Gastrocnemius medialis (tissue), 4 donors: ENCODE results near the gene PTPRN2. TPM values are rescaled to one million over a fixed set of nuclear protein-coding genes. Genes with fewer than 3 reads are reported as not detected.

Experiments used
- ATAC-seq, 2 donors: fragments of 150-250 bp; one replicate each; pipeline ENCODE4 v1.9.1; 2016
- DNase-seq, 2 donors: peaks; one replicate each; pipeline ENCODE4 v3.0.0-alpha.2; 2019
- H3K27ac ChIP-seq, 4 donors: fragments of 200-600 bp; sonication (generic); 1 replicate in 1 of 4; 2 replicates in 3 of 4; pipeline ENCODE4 v1.5.1; 2016 to 2018; ENCODE audit warnings: mild to moderate bottlenecking in 2 of 4, moderate library complexity in 1 of 4
- H3K27me3 ChIP-seq, 3 donors: fragments of 200-600 bp; sonication (generic) in 2 of 3; 1 replicate in 1 of 3; 2 replicates in 2 of 3; pipeline versions ENCODE4 v1.5.1 to v1.6.0; 2016 to 2019; ENCODE audit warnings: mild to moderate bottlenecking in 1 of 3, moderate library complexity in 1 of 3
- H3K36me3 ChIP-seq, 2 donors: fragments of 200-600 bp; sonication (generic) in 1 of 2; one replicate each; pipeline ENCODE4 v1.5.1; 2017 to 2018
- H3K4me1 ChIP-seq, 2 donors: fragments of 200-600 bp; sonication (generic) in 1 of 2; one replicate each; pipeline ENCODE4 v1.5.1; 2016 to 2017; ENCODE audit warnings: mild to moderate bottlenecking in 2 of 2
- H3K4me3 ChIP-seq, 4 donors: fragments of 200-600 bp; sonication (generic) in 3 of 4; 1 replicate in 1 of 4; 2 replicates in 3 of 4; pipeline ENCODE4 v1.5.1; 2016 to 2019; ENCODE audit warnings: mild to moderate bottlenecking in 2 of 4
- H3K9me3 ChIP-seq, 3 donors: fragments of 200-600 bp; sonication (generic) in 2 of 3; 1 replicate in 1 of 3; 2 replicates in 2 of 3; pipeline ENCODE4 v1.5.1; 2016 to 2019
- CTCF ChIP-seq, 5 experiments: fragments of 450-650 bp in 3 of 5; fragments of 200-600 bp in 2 of 5; sonication (generic) in 2 of 5; IDR thresholded peaks in 4 of 5; conservative IDR thresholded peaks in 1 of 5; 1 replicate in 4 of 5; 2 replicates in 1 of 5; pipeline ENCODE4 v1.5.1; 2016 to 2019; ENCODE audit warnings: antibody characterized with exemption in 5 of 5, mild to moderate bottlenecking in 3 of 5, moderate library complexity in 3 of 5
- POLR2A ChIP-seq, 2 donors: fragments of 450-650 bp; IDR thresholded peaks; one replicate each; pipeline ENCODE4 v1.6.1; 2017; ENCODE audit warnings: antibody characterized with exemption in 2 of 2, mild to moderate bottlenecking in 2 of 2, moderate library complexity in 2 of 2
- in situ Hi-C, 4 donors: fragments of 200-750 bp; cut with MboI; loops; one replicate each; pipeline versions ENCODE4 v1.15.0 to v1.8.0; 2017; ENCODE audit warnings: low sequenced_read_pairs in 4 of 4
- intact Hi-C: fragments of 100-400 bp; cut with DNase I; formaldehyde crosslinking; loops from one replicate; pipeline ENCODE4 v1.15.1; 2023; ENCODE audit warnings: low total_unique reads
- total RNA-seq, 4 donors: library from RNA; depleted of rRNA; stranded (reverse); fragments of >200 nt; gene quantifications; one replicate each; pipeline versions ENCODE4 v1.1.0 to v1.2.3, GENCODE V29; 2016

Gene PTPRN2
- total RNA-seq, 4 donors from 2014 or later: 0.66 to 0.85 (median 0.81) TPM

GRCh38 chr7:157694376-157694665 lies 893.3 kb downstream of the PTPRN2 start:
- in situ Hi-C loops (no loop called here), intact Hi-C loops (no loop called here)
- Histone ChIP-seq H3K4me1 (peaks cover 4 to 9% of the 10 kb centered on the region in 2 donors), H3K27me3 (peaks cover 17 to 46% (median 40%) of the 10 kb centered on the region in 3 donors), H3K4me3 (no peak overlapping the region), H3K36me3 (no peaks in the 10 kb centered on the region), H3K27ac (no peak overlapping the region), H3K9me3 (no peaks in the 10 kb centered on the region)
- DNase-seq (no peak), ATAC-seq (no peak)
- TF ChIP-seq POLR2A (IDR thresholded peaks at IDR 0.05): no peak

GRCh38 chr7:157693521-157694375 lies 893.9 kb downstream of the PTPRN2 start:
- no peaks in the 10 kb centered on the region for H3K36me3 ChIP-seq
- H3K27ac ChIP-seq: no peak overlapping the region
- DNase-seq (no peak), ATAC-seq (no peak)
- H3K4me3 ChIP-seq: no peak overlapping the region
- H3K4me1 ChIP-seq: peaks cover 4 to 13% of the 10 kb centered on the region in 2 donors
- H3K9me3 ChIP-seq: no peaks in the 10 kb centered on the region
- TF ChIP-seq POLR2A (IDR thresholded peaks at IDR 0.05): no peak
- TF ChIP-seq CTCF (IDR thresholded peaks at IDR 0.05 in 4 of 5, conservative IDR thresholded peaks at IDR 0.05 in 1 of 5): no peak
- intact Hi-C loops (no loop called here), in situ Hi-C loops (no loop called here)
- H3K27me3 ChIP-seq: peaks cover 18 to 51% (median 45%) of the 10 kb centered on the region in 3 donors

- DNase-seq (no peak), ATAC-seq (no peak)
- Histone ChIP-seq H3K27ac (no peak overlapping the region), H3K4me3 (no peak overlapping the region), H3K27me3 (peaks cover 24 to 58% (median 52%) of the 10 kb centered on the region in 3 donors), H3K9me3 (no peaks in the 10 kb centered on the region), H3K4me1 (peaks cover 4 to 13% of the 10 kb centered on the region in 2 donors), H3K36me3 (no peaks in the 10 kb centered on the region)
- in situ Hi-C loops (no loop called here), intact Hi-C loops (no loop called here)
- no peak for TF ChIP-seq POLR2A (IDR thresholded peaks at IDR 0.05)
- no peak for TF ChIP-seq CTCF (IDR thresholded peaks at IDR 0.05 in 4 of 5, conservative IDR thresholded peaks at IDR 0.05 in 1 of 5)
Observed at GRCh38 chr7:157693071-157693520, 894.5 kb downstream of the PTPRN2 start.

- in situ Hi-C loops: no loop called here
- peaks cover 4 to 13% of the 10 kb centered on the region in 2 donors for H3K4me1 ChIP-seq
- no peak overlapping the region for H3K4me3 ChIP-seq
- DNase-seq (no peak), ATAC-seq (no peak)
- no peaks in the 10 kb centered on the region for H3K36me3 ChIP-seq
- peaks cover 30 to 63% (median 56%) of the 10 kb centered on the region in 3 donors for H3K27me3 ChIP-seq
- no peak overlapping the region for H3K27ac ChIP-seq
- no peak for TF ChIP-seq POLR2A (IDR thresholded peaks at IDR 0.05)
- no peak for TF ChIP-seq CTCF (IDR thresholded peaks at IDR 0.05 in 4 of 5, conservative IDR thresholded peaks at IDR 0.05 in 1 of 5)
- intact Hi-C loops: no loop called here
- H3K9me3 ChIP-seq: no peaks in the 10 kb centered on the region
Observed at GRCh38 chr7:157692460-157693011, 895.1 kb downstream of the PTPRN2 start.
